IMR-90 (cell line): Measurements from ENCODE around the gene PITX1. TPM values are rescaled to one million over a fixed set of nuclear protein-coding genes. Genes with fewer than 3 reads are reported as not detected.

Experiments
- ATAC-seq: fragments of 200-7000 bp; cut with Tn5 transposase; 2 replicates; pipeline ENCODE4 v1.9.1; 2020; ENCODE audit warnings: low read depth, mild to moderate bottlenecking, moderate library complexity
- BruUV-seq: library from RNA; stranded (reverse); fragments of 400-500 nt; replicated peaks from 2 replicates; lab custom pipeline; 2021; lab: Mats Ljungman, UMichigan
- CTCF ChIA-PET: fragments of 300-600 bp; formaldehyde crosslinking; extraction: SDS; loops from one replicate; lab custom pipeline; 2021; ENCODE audit warnings: antibody characterized with exemption; lab: Yijun Ruan, JAX
- POLR2A ChIA-PET: fragments of 300-600 bp; sonication (Branson Sonifier 250); formaldehyde crosslinking; loops from one replicate; lab custom pipeline; 2022; ENCODE audit warnings: antibody characterized with exemption; ENCODE audit not compliant: unreplicated experiment; lab: Charles Lee
- DNase-seq: peaks from one replicate; pipeline ENCODE4 v3.0.0; 2013
- H2AFZ ChIP-seq: replicated peaks from 2 replicates; pipeline ENCODE3; 2013; ENCODE audit warnings: low read length, mild to moderate bottlenecking; ENCODE audit not compliant: poor library complexity
- H2AK5ac ChIP-seq: 2 replicates; pipeline ENCODE4 v1.6.1; 2013; ENCODE audit warnings: low read depth, low read length, inconsistent platforms
- H2AK9ac ChIP-seq: replicated peaks from 2 replicates; pipeline ENCODE3; 2013; ENCODE audit warnings: mild to moderate bottlenecking, low read depth, low read length, moderate library complexity; ENCODE audit not compliant: poor library complexity
- H2BK120ac ChIP-seq: 2 replicates; pipeline ENCODE4 v1.6.1; 2013; ENCODE audit warnings: low read depth, low read length, inconsistent platforms
- H2BK15ac ChIP-seq: 3 replicates; pipeline ENCODE4 v1.6.1; 2013; ENCODE audit warnings: low read depth, low read length, inconsistent platforms
- H2BK20ac ChIP-seq: 2 replicates; pipeline ENCODE4 v1.6.1; 2013; ENCODE audit warnings: low read depth, mild to moderate bottlenecking, inconsistent platforms, low read length, moderate library complexity
- H2BK5ac ChIP-seq: 2 replicates; pipeline ENCODE4 v1.6.1; 2013; ENCODE audit warnings: mild to moderate bottlenecking, low read depth, low read length, inconsistent platforms; ENCODE audit not compliant: poor library complexity, severe bottlenecking
- H3K14ac ChIP-seq: replicated peaks from 2 replicates; pipeline ENCODE4 v1.6.1; 2013; ENCODE audit warnings: low read depth, low read length, inconsistent platforms
- H3K18ac ChIP-seq: 2 replicates; pipeline ENCODE4 v1.6.1; 2013; ENCODE audit warnings: low read depth, low read length, control low read depth
- H3K23ac ChIP-seq: 2 replicates; pipeline ENCODE4 v1.6.1; 2013; ENCODE audit warnings: low read depth, low read length, inconsistent platforms
- H3K27ac ChIP-seq: 2 replicates; pipeline ENCODE4 v1.5.1; 2013; ENCODE audit warnings: mild to moderate bottlenecking, control low read depth, low read length; ENCODE audit not compliant: insufficient read depth
- H3K27me3 ChIP-seq: 2 replicates; pipeline ENCODE4 v1.6.1; 2013; ENCODE audit warnings: low read length; ENCODE audit not compliant: control insufficient read depth, insufficient read depth
- H3K36me3 ChIP-seq: 2 replicates; pipeline ENCODE4 v1.6.1; 2013; ENCODE audit warnings: low read length, mixed read lengths; ENCODE audit not compliant: control insufficient read depth, insufficient read depth
- H3K4ac ChIP-seq: 2 replicates; pipeline ENCODE4 v1.6.1; 2013; ENCODE audit warnings: low read depth, low read length, inconsistent platforms
- H3K4me1 ChIP-seq: 2 replicates; pipeline ENCODE4 v1.6.1; 2013; ENCODE audit warnings: low read length, mixed read lengths; ENCODE audit not compliant: control insufficient read depth, insufficient read depth
- H3K4me2 ChIP-seq: 2 replicates; pipeline ENCODE4 v1.6.1; 2013; ENCODE audit warnings: low read depth, mild to moderate bottlenecking, control low read depth, low read length, moderate library complexity
- H3K4me3 ChIP-seq: 2 replicates; pipeline ENCODE4 v1.5.1; 2013; ENCODE audit warnings: low read depth, mild to moderate bottlenecking, control low read depth, low read length, moderate library complexity; ENCODE audit not compliant: insufficient read depth
- H3K56ac ChIP-seq: 2 replicates; pipeline ENCODE4 v1.6.1; 2013; ENCODE audit warnings: low read length, inconsistent platforms; ENCODE audit not compliant: insufficient read depth; ENCODE audit errors: extremely low read depth
- H3K79me1 ChIP-seq, 2 experiments: 2 replicates each; pipeline ENCODE4 v1.6.1; 2013; ENCODE audit warnings: low read length in 2 of 2, inconsistent platforms in 1 of 2, low read depth in 1 of 2
- H3K9ac ChIP-seq: 2 replicates; pipeline ENCODE4 v1.6.1; 2013; ENCODE audit warnings: low read depth, low read length, control low read depth
- H3K9me1 ChIP-seq: 2 replicates; pipeline ENCODE4 v1.6.1; 2013; ENCODE audit warnings: low read length, inconsistent platforms; ENCODE audit not compliant: insufficient read depth
- H3K9me3 ChIP-seq: 2 replicates; pipeline ENCODE4 v1.6.1; 2013; ENCODE audit warnings: low read length; ENCODE audit not compliant: control insufficient read depth, insufficient read depth
- H4K20me1 ChIP-seq: 2 replicates; pipeline ENCODE4 v1.6.1; 2013; ENCODE audit warnings: low read length, inconsistent platforms; ENCODE audit not compliant: insufficient read depth
- H4K5ac ChIP-seq: 2 replicates; pipeline ENCODE4 v1.6.1; 2013; ENCODE audit warnings: mild to moderate bottlenecking, low read depth, low read length, control low read depth
- H4K8ac ChIP-seq, 2 experiments: 2 replicates each; pipeline ENCODE4 v1.6.1; 2013; ENCODE audit warnings: low read depth in 2 of 2, low read length in 2 of 2, control low read depth in 1 of 2, inconsistent platforms in 1 of 2
- H4K91ac ChIP-seq: 2 replicates; pipeline ENCODE4 v1.6.1; 2013; ENCODE audit warnings: low read depth, low read length, inconsistent platforms; ENCODE audit not compliant: insufficient read depth
- MAFK ChIP-seq: IDR thresholded peaks from 2 replicates; pipeline ENCODE4 v1.6.1; 2012; ENCODE audit warnings: low read depth, low read length, improper control_type of control experiment
- WGBS, 2 experiments: methylation state at CpG; one replicate each; pipeline versions ENCODE4 v1.1.5 to v1.1.7; 2013; ENCODE audit warnings: missing lambda C conversion rate in 2 of 2; ENCODE audit not compliant: insufficient read length in 1 of 2; ENCODE audit errors: extremely low coverage in 2 of 2; 5-methylcytosine and 5-hydroxymethylcytosine counted together
- dilution Hi-C: fragments of 300-500 bp; cut with HindIII; formaldehyde crosslinking; loops from one replicate; pipeline ENCODE4 v1.14.3; 2018; ENCODE audit warnings: low sequenced_read_pairs; ENCODE audit not compliant: unreplicated experiment
- in situ Hi-C: fragments of 300-500 bp; cut with MboI; formaldehyde crosslinking; loops from 3 replicates; pipeline ENCODE4 v1.14.3; 2019; ENCODE audit warnings: low sequenced_read_pairs, inconsistent platforms, mixed read lengths
- intact Hi-C: fragments of 100-400 bp; cut with micrococcal nuclease; formaldehyde crosslinking; loops from 2 replicates; pipeline ENCODE4 v1.10.0; 2022
- polyA plus RNA-seq, 3 experiments: library from polyadenylated mRNA; depleted of rRNA; stranded (reverse); fragments of >200 nt; gene quantifications; 2 replicates each; pipeline ENCODE4 v1.2.3, GENCODE V29; 2012; ENCODE audit warnings: low replicate concordance in 1 of 3
- total RNA-seq: library from RNA; depleted of rRNA; stranded (reverse); fragments of >200 nt; gene quantifications from 2 replicates; pipeline ENCODE4 v1.2.3, GENCODE V29; 2012
- TF ChIP-seq, protein P1 (sequence below): fragments of 150-350 bp; IDR thresholded peaks from 2 replicates; pipeline ENCODE4 v1.6.1; 2016; ENCODE audit warnings: low read depth, mild to moderate bottlenecking, low read length, moderate library complexity, borderline replicate concordance

PITX1 gene
- total and polyA plus RNA-seq, 2 of the 4 experiments (the other 2 are of a cell fraction): 10.4 to 29.8 TPM

DNA sequence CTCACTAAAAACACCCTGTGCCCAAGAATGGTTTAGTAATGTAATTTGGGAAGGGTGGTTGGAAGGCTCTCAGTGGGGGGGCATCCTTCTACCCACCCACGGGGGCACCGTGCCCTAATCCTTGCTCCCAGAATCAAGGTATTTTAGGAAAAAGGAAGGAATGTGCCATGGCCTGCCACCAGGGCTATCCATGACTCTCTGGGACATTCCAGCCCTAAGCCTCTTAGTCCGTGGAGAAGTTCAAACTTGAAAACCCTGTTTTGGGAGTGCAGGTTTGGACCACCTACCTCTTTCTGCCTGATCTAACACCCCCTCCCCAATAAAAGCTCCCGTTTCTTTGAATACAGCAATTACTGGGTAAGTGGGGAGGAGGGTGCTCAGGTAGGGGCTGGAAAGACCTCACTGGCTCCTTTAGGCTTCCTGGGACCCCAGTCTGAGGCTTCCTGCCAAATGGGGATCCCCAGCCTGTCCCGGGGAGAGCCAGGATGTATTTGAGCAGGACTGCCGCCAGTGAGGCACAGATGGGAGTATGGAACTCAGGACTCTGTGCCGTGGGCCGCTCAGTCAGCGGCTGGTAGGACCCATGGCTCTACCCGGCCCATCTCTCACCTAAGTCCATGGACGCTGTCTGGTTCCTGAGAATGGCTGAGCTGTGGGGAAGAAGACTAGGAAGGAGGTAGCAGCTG is 3.6 kb upstream of the PITX1 start:
- H2AK9ac ChIP-seq: no peak overlapping the region
- no peak overlapping the region for H3K4ac ChIP-seq
- no peak overlapping the region for H3K14ac ChIP-seq
- no peak overlapping the region for H3K4me3 ChIP-seq
- H3K4me2 ChIP-seq: no peak overlapping the region
- no peak overlapping the region for H4K5ac ChIP-seq
- dilution Hi-C loops: no loop called here
- H2BK15ac ChIP-seq: no peak overlapping the region
- peaks cover 2% of the 10 kb centered on the region; the same call in 1 of the 2 replicates for H3K36me3 ChIP-seq
- H3K9me1 ChIP-seq: 0 out of 2 replicates have a peak, but pooled peaks cover 6% of the 10 kb centered on the region
- WGBS, 2 experiments: no CpG with 5 or more reads among the region's 11 CpGs
- peaks cover 11% of the 10 kb centered on the region; the same call in 1 of the 2 replicates for H3K9me3 ChIP-seq
- H2AFZ ChIP-seq: no peak overlapping the region
- H4K8ac ChIP-seq: no peak overlapping the region
- peaks cover 9% of the 10 kb centered on the region; the same call in 1 of the 2 replicates for H3K4me1 ChIP-seq
- ChIA-PET CTCF (no interaction called here), POLR2A (no interaction called here)
- H3K23ac ChIP-seq: no peak overlapping the region
- H3K56ac ChIP-seq: no peak overlapping the region
- in situ Hi-C loops: no loop called here
- no peak overlapping the region for H3K18ac ChIP-seq
- DNase-seq (no peak), ATAC-seq (no peak)
- H3K27ac ChIP-seq: no peak overlapping the region
- no peak overlapping the region for H2AK5ac ChIP-seq
- H2BK120ac ChIP-seq: no peak overlapping the region
- H3K9ac ChIP-seq: no peak overlapping the region
- BruUV-seq: no TSS peak
- no peak overlapping the region for H4K91ac ChIP-seq
- peaks cover 3% of the 10 kb centered on the region; the same call in 1 of the 2 replicates for H4K20me1 ChIP-seq
- peaks cover 53% of the 10 kb centered on the region for H3K27me3 ChIP-seq
- H3K79me1 ChIP-seq: peaks cover 0 to 9% of the 10 kb centered on the region in 2 experiments; a peak in 1 of 4 replicates
- no peak overlapping the region for H2BK5ac ChIP-seq
- TF ChIP-seq, protein P1, sequence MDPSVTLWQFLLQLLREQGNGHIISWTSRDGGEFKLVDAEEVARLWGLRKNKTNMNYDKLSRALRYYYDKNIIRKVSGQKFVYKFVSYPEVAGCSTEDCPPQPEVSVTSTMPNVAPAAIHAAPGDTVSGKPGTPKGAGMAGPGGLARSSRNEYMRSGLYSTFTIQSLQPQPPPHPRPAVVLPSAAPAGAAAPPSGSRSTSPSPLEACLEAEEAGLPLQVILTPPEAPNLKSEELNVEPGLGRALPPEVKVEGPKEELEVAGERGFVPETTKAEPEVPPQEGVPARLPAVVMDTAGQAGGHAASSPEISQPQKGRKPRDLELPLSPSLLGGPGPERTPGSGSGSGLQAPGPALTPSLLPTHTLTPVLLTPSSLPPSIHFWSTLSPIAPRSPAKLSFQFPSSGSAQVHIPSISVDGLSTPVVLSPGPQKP: no peak
- TF ChIP-seq MAFK: no peak
- intact Hi-C loops: no loop called here
- H2BK20ac ChIP-seq: no peak overlapping the region
